CD4-positive, alpha-beta T cell (primary cell): ENCODE measurements around the gene SORL1-AS1.

ENCODE experiments used
- ATAC-seq: fragments of 200-7000 bp; cut with Tn5 transposase; one replicate; pipeline ENCODE4 v1.10.0; 2022; ENCODE audit warnings: mild to moderate bottlenecking; ENCODE audit not compliant: poor library complexity
- CTCF ChIA-PET: fragments of 350-600 bp; sonication (Branson Sonifier 250); formaldehyde crosslinking; loops from one replicate; lab custom pipeline; 2021; ENCODE audit warnings: antibody characterized with exemption, inconsistent platforms; lab: Charles Lee
- POLR2A ChIA-PET: fragments of 350-600 bp; sonication (Branson Sonifier 250); formaldehyde crosslinking; loops from one replicate; lab custom pipeline; 2021; ENCODE audit warnings: antibody characterized with exemption, inconsistent platforms; lab: Charles Lee
- DNase-seq, 14 experiments: peaks; one replicate each; pipeline ENCODE4 v3.0.0-alpha.2; 2013 to 2020; ENCODE audit warnings: mixed read lengths in 2 of 14
- H3K27ac ChIP-seq, 2 donors: one replicate each; pipeline versions ENCODE4 v1.5.1 to v1.7.0; 2013; ENCODE audit warnings: low read length in 2 of 2, low read depth in 1 of 2, mild to moderate bottlenecking in 1 of 2
- H3K27me3 ChIP-seq, 2 experiments: 1 replicate in 1 of 2; 2 replicates in 1 of 2; pipeline versions ENCODE4 v1.6.1 to v1.7.0; 2013; ENCODE audit warnings: low read length in 2 of 2, control low read depth in 1 of 2, mild to moderate bottlenecking in 1 of 2, moderate library complexity in 1 of 2; ENCODE audit not compliant: insufficient read depth in 2 of 2, control insufficient read depth in 1 of 2
- H3K36me3 ChIP-seq: one replicate; pipeline ENCODE4 v1.6.1; 2013; ENCODE audit warnings: low read length, control low read depth; ENCODE audit not compliant: insufficient read depth
- H3K4me1 ChIP-seq: one replicate; pipeline ENCODE4 v1.6.1; 2013; ENCODE audit warnings: low read length, control low read depth; ENCODE audit not compliant: insufficient read depth
- H3K4me3 ChIP-seq: one replicate; pipeline ENCODE4 v1.5.1; 2013; ENCODE audit warnings: mild to moderate bottlenecking, low read length, moderate library complexity
- H3K9me3 ChIP-seq, 2 experiments: 1 replicate in 1 of 2; 2 replicates in 1 of 2; pipeline versions ENCODE4 v1.6.1 to v1.7.0; 2013; ENCODE audit warnings: low read length in 2 of 2, mild to moderate bottlenecking in 2 of 2, control low read depth in 1 of 2, moderate library complexity in 1 of 2; ENCODE audit not compliant: control insufficient read depth in 1 of 2, insufficient read depth in 1 of 2
- H3K27ac Mint-ChIP-seq: one replicate; pipeline ENCODE4 v1.8.0; 2020; ENCODE audit warnings: mixed read lengths
- H3K27me3 Mint-ChIP-seq: one replicate; pipeline ENCODE4 v1.8.0; 2021; ENCODE audit warnings: mixed read lengths
- H3K36me3 Mint-ChIP-seq: one replicate; pipeline ENCODE4 v1.8.0; 2021; ENCODE audit warnings: low read depth, mixed read lengths
- H3K4me1 Mint-ChIP-seq: one replicate; pipeline ENCODE4 v1.8.0; 2021; ENCODE audit warnings: low read depth, mixed read lengths
- H3K4me3 Mint-ChIP-seq: one replicate; pipeline ENCODE4 v1.8.0; 2020; ENCODE audit warnings: mild to moderate bottlenecking, mixed read lengths
- H3K9me3 Mint-ChIP-seq: one replicate; pipeline ENCODE4 v1.8.0; 2020; ENCODE audit warnings: mixed read lengths
- CTCF ChIP-seq: fragments of 200-600 bp; IDR thresholded peaks from one replicate; pipeline ENCODE4 v1.8.0; 2022; ENCODE audit warnings: antibody characterized with exemption, mild to moderate bottlenecking
- intact Hi-C, 2 experiments: fragments of 100-400 bp; cut with DNase I in 1 of 2; cut with micrococcal nuclease in 1 of 2; formaldehyde crosslinking; loops; one replicate each; pipeline versions ENCODE4 v1.15.1 to v1.9.0; 2023 to 2025; cut with DNase I, micrococcal nuclease

The SORL1-AS1 gene

GRCh38 chr11:121467965-121468364 lies 15.2 kb upstream of the SORL1-AS1 start:
- Mint-ChIP-seq H3K36me3 (peaks cover 46% of the 10 kb centered on the region), H3K27ac (peak overlapping the region; percentile 93), H3K9me3 (no peaks in the 10 kb centered on the region), H3K27me3 (no peaks in the 10 kb centered on the region), H3K4me1 (peaks cover 96% of the 10 kb centered on the region), H3K4me3 (peak overlapping the region; percentile 86)
- Histone ChIP-seq H3K4me1 (peaks cover 94% of the 10 kb centered on the region), H3K36me3 (peaks cover 30% of the 10 kb centered on the region), H3K9me3 (no peaks in the 10 kb centered on the region), H3K27me3 (no peaks in the 10 kb centered on the region), H3K27ac (peak overlapping the region; percentile 39 to 41), H3K4me3 (no peak overlapping the region)
- intact Hi-C loops, result loop anchor here (1.0 to 2.0 kb wide), 3 partner anchors 14 to 16 kb away; partner anchors contain the start of genes SORL1 (in 2 of the 2) and SORL1-AS1 (in 2 of the 2)
- ATAC-seq (peak; percentile 69), DNase-seq (peak; percentile 54 to 91 (median 74))
- TF ChIP-seq CTCF, result no peak
- ChIA-PET CTCF (interaction anchor here (1.2 to 7.3 kb wide), 4 partner anchors 8 to 17 kb away, joined by 3 to 75 read pairs (median 4); partner anchors contain the start of genes SORL1 and SORL1-AS1), POLR2A (interaction anchor here (0.8 to 11.7 kb wide), 16 partner anchors 8 to 175 kb away, joined by 3 to 326 read pairs (median 6); partner anchors contain the start of genes SC5D, SORL1 and SORL1-AS1)

DNA sequence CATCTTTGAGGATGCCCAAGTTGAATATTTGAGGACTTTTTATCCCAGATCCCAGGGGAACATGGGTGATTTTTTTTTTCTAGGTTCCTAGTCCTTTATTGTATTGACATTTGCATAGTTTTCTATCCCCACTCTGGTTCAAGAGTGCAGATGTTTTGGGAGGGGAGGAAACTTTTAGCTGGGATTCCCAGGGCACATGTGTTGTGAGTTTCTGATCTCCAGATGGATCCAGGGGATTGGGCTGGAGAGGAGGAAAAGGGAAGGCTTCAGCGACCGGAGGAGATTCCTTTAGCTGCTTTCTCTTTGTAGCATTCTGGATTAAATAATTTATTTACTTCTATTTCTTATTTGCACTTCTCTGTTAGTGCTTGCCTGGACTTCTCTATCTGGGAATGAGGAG lies 14.7 kb upstream of the SORL1-AS1 start:
- ATAC-seq (no peak), DNase-seq (no peak)
- Mint-ChIP-seq H3K4me1 (peaks cover 96% of the 10 kb centered on the region), H3K27me3 (no peaks in the 10 kb centered on the region), H3K36me3 (peaks cover 41% of the 10 kb centered on the region), H3K27ac (peak overlapping the region; percentile 93), H3K4me3 (peak overlapping the region; percentile 86), H3K9me3 (no peaks in the 10 kb centered on the region)
- intact Hi-C loops, result no loop called here
- Histone ChIP-seq H3K4me1 (peaks cover 96% of the 10 kb centered on the region), H3K27ac (peak overlapping the region; percentile 39 to 41), H3K27me3 (no peaks in the 10 kb centered on the region), H3K4me3 (peak overlapping the region; percentile 2), H3K36me3 (peaks cover 33% of the 10 kb centered on the region), H3K9me3 (no peaks in the 10 kb centered on the region)
- ChIA-PET CTCF (interaction anchor here (1.2 to 7.3 kb wide), 4 partner anchors 8 to 16 kb away, joined by 3 to 75 read pairs (median 4); partner anchors contain the start of genes SORL1 and SORL1-AS1), POLR2A (interaction anchor here (0.8 to 11.7 kb wide), 16 partner anchors 8 to 175 kb away, joined by 3 to 326 read pairs (median 6); partner anchors contain the start of genes SC5D, SORL1 and SORL1-AS1)
- TF ChIP-seq CTCF, result no peak

GRCh38 chr11:121466063-121466794 lies 13.5 kb upstream of the SORL1-AS1 start:
- no peaks in the 10 kb centered on the region for H3K9me3 ChIP-seq
- peak in 8 of 14 experiments; percentile 12 to 72 (median 42) for DNase-seq
- H3K27me3 ChIP-seq, result no peaks in the 10 kb centered on the region
- H3K27ac ChIP-seq, result peak overlapping the region; percentile 70 to 74
- H3K36me3 ChIP-seq, result peaks cover 21% of the 10 kb centered on the region
- no peak for TF ChIP-seq CTCF
- Mint-ChIP-seq H3K27ac (peak overlapping the region; percentile 93), H3K4me1 (peaks cover 96% of the 10 kb centered on the region), H3K27me3 (no peaks in the 10 kb centered on the region), H3K9me3 (no peaks in the 10 kb centered on the region), H3K36me3 (peaks cover 39% of the 10 kb centered on the region), H3K4me3 (peak overlapping the region; percentile 78)
- peaks cover 95% of the 10 kb centered on the region for H3K4me1 ChIP-seq
- POLR2A ChIA-PET, result interaction anchor here (0.6 to 11.7 kb wide), 8 partner anchors 11 to 174 kb away, joined by 3 to 326 read pairs (median 12); partner anchors contain the start of genes SC5D, SORL1 and SORL1-AS1
- CTCF ChIA-PET, result interaction anchor here (7.3 kb wide), 1 partner anchor 15 kb away, joined by 75 read pairs; the partner anchor contains the start of genes SORL1 and SORL1-AS1
- ATAC-seq, result no peak
- intact Hi-C loops, result no loop called here
- peak overlapping the region; percentile 13 for H3K4me3 ChIP-seq
